Glomerular visceral epithelial cell (primary cell): ENCODE data around the gene WDR5.

Experiments
- DNase-seq: peaks from one replicate; pipeline ENCODE4 v3.0.0-alpha.2; 2016; ENCODE audit errors: extremely low spot score

The WDR5 gene

GRCh38 chr9:134174073-134174449 lies 38.2 kb downstream of the WDR5 start:
- no peak for DNase-seq

GRCh38 chr9:134174526-134175290 lies 38.8 kb downstream of the WDR5 start:
- DNase-seq: no peak

GRCh38 chr9:134175291-134175807 lies 39.5 kb downstream of the WDR5 start:
- peak; percentile 25 for DNase-seq

GRCh38 chr9:134175808-134176598 lies 40.1 kb downstream of the WDR5 start:
- no peak for DNase-seq

GRCh38 chr9:134176599-134176968 lies 40.7 kb downstream of the WDR5 start:
- DNase-seq: no peak

- DNase-seq: no peak
These were observed 41.3 kb downstream of the WDR5 start for GRCh38 chr9:134177186-134177585.

GRCh38 chr9:134177624-134178393 lies 41.9 kb downstream of the WDR5 start:
- no peak for DNase-seq

- DNase-seq: no peak
These were observed 42.5 kb downstream of the WDR5 start for GRCh38 chr9:134178394-134178767.

GRCh38 chr9:134178768-134179551 lies 43.1 kb downstream of the WDR5 start:
- no peak for DNase-seq

- DNase-seq: no peak
These were observed 43.7 kb downstream of the WDR5 start for GRCh38 chr9:134179595-134179917.

- no peak for DNase-seq
These were observed 44.3 kb downstream of the WDR5 start for GRCh38 chr9:134179918-134180785.

GRCh38 chr9:134180786-134181647 lies 45.1 kb downstream of the WDR5 start:
- no peak for DNase-seq

GRCh38 chr9:134181648-134182034 lies 45.8 kb downstream of the WDR5 start:
- DNase-seq: no peak

GRCh38 chr9:134182554-134183085 lies 46.7 kb downstream of the WDR5 start:
- DNase-seq: no peak

- no peak for DNase-seq
These were observed 49.7 kb downstream of the WDR5 start for GRCh38 chr9:134185536-134186011.

- DNase-seq: no peak
These were observed 50.7 kb downstream of the WDR5 start for GRCh38 chr9:134186471-134187109.

GRCh38 chr9:134187110-134187531 lies 51.2 kb downstream of the WDR5 start:
- no peak for DNase-seq

GRCh38 chr9:134187891-134188385 lies 52.1 kb downstream of the WDR5 start:
- no peak for DNase-seq
